KMS-11 (cell line): ENCODE results near the gene KIF3C.
"Not testable (repeated sequence)": the region's sequence is repeated elsewhere in the genome, so short reads cannot be mapped to it uniquely, and the experiment has no call there.

Experiments
- H2AFZ ChIP-seq: fragments of 200-600 bp; sonication (generic); 2 replicates; pipeline ENCODE4 v1.6.1; 2016; ENCODE audit warnings: antibody characterized with exemption, mixed run types, low read depth
- H3K27ac ChIP-seq: fragments of 200-600 bp; sonication (generic); 2 replicates; pipeline ENCODE4 v1.6.1; 2016; ENCODE audit warnings: mild to moderate bottlenecking, mixed run types
- H3K27me3 ChIP-seq: fragments of 200-600 bp; sonication (generic); 2 replicates; pipeline ENCODE4 v1.6.1; 2017; ENCODE audit warnings: mild to moderate bottlenecking, low read depth, mixed run types, moderate library complexity; ENCODE audit not compliant: insufficient read depth
- H3K36me3 ChIP-seq: fragments of 200-600 bp; sonication (generic); 2 replicates; pipeline ENCODE4 v1.6.1; 2017; ENCODE audit warnings: mild to moderate bottlenecking, mixed run types; ENCODE audit not compliant: insufficient read depth
- H3K4me1 ChIP-seq: fragments of 200-600 bp; sonication (generic); 2 replicates; pipeline ENCODE4 v1.6.1; 2016; ENCODE audit warnings: mild to moderate bottlenecking, low read depth, mixed run types; ENCODE audit not compliant: poor library complexity, severe bottlenecking
- H3K4me2 ChIP-seq: fragments of 200-600 bp; sonication (generic); 2 replicates; pipeline ENCODE4 v1.7.0; 2016; ENCODE audit warnings: mild to moderate bottlenecking, mixed run types
- H3K4me3 ChIP-seq: fragments of 200-600 bp; sonication (generic); IDR thresholded peaks from 2 replicates; pipeline ENCODE4 v1.6.1; 2017; ENCODE audit warnings: low read depth, low read length, mixed read lengths; ENCODE audit not compliant: insufficient read depth
- H3K79me2 ChIP-seq: fragments of 200-600 bp; sonication (generic); 2 replicates; pipeline ENCODE4 v1.6.1; 2016; ENCODE audit warnings: low read depth, mixed run types; ENCODE audit not compliant: insufficient read depth
- H3K9ac ChIP-seq: fragments of 200-600 bp; sonication (generic); 2 replicates; pipeline ENCODE4 v1.6.1; 2016; ENCODE audit warnings: mild to moderate bottlenecking, mixed run types
- H4K20me1 ChIP-seq: fragments of 200-600 bp; sonication (generic); 2 replicates; pipeline ENCODE4 v1.6.1; 2016; ENCODE audit warnings: mild to moderate bottlenecking, mixed run types; ENCODE audit not compliant: insufficient read depth
- CTCF ChIP-seq: fragments of 200-600 bp; sonication (generic); conservative IDR thresholded peaks from 2 replicates; pipeline ENCODE4 v1.6.1; 2017; ENCODE audit warnings: low read depth, mild to moderate bottlenecking, antibody characterized with exemption, low read length, moderate library complexity, mixed read lengths

The KIF3C gene

GRCh38 chr2:26001743-26002351 lies 19.6 kb upstream of the KIF3C start:
- no peak for TF ChIP-seq CTCF
- Histone ChIP-seq H3K79me2 (no peaks in the 10 kb centered on the region), H3K4me3 (no peak overlapping the region), H3K4me1 (no peaks in the 10 kb centered on the region), H2AFZ (no peak overlapping the region), H3K9ac (no peak overlapping the region), H3K27me3 (no peaks in the 10 kb centered on the region), H4K20me1 (no peaks in the 10 kb centered on the region), H3K27ac (no peak overlapping the region), H3K4me2 (no peak overlapping the region), H3K36me3 (no peaks in the 10 kb centered on the region)

GRCh38 chr2:26000561-26001082 lies 18.3 kb upstream of the KIF3C start:
- no peaks in the 10 kb centered on the region for H4K20me1 ChIP-seq
- no peak for TF ChIP-seq CTCF
- H2AFZ ChIP-seq, result no peak overlapping the region
- H3K4me3 ChIP-seq, result no peak overlapping the region
- no peaks in the 10 kb centered on the region for H3K27me3 ChIP-seq
- no peak overlapping the region for H3K9ac ChIP-seq
- no peaks in the 10 kb centered on the region for H3K36me3 ChIP-seq
- H3K4me1 ChIP-seq, result no peaks in the 10 kb centered on the region
- no peak overlapping the region for H3K4me2 ChIP-seq
- no peaks in the 10 kb centered on the region for H3K79me2 ChIP-seq
- H3K27ac ChIP-seq, result no peak overlapping the region

- not testable (repeated sequence) for H3K9ac ChIP-seq, H3K4me3 ChIP-seq, H3K27ac ChIP-seq, H3K27me3 ChIP-seq, H2AFZ ChIP-seq, H3K36me3 ChIP-seq, H3K79me2 ChIP-seq, H3K4me2 ChIP-seq, H4K20me1 ChIP-seq, H3K4me1 ChIP-seq
Measured at GRCh38 chr2:25999406-25999805, 17.1 kb upstream of the KIF3C start.

GRCh38 chr2:25998816-25999383 lies 16.6 kb upstream of the KIF3C start:
- not testable (repeated sequence) for H2AFZ ChIP-seq, H3K27ac ChIP-seq, H3K4me3 ChIP-seq, H3K36me3 ChIP-seq, H3K9ac ChIP-seq, H3K4me1 ChIP-seq, H3K27me3 ChIP-seq, H4K20me1 ChIP-seq, H3K4me2 ChIP-seq, H3K79me2 ChIP-seq

- Histone ChIP-seq H3K4me1 (peaks cover under 1% of the 10 kb centered on the region), H3K36me3 (no peaks in the 10 kb centered on the region), H3K4me3 (no peak overlapping the region), H3K27me3 (no peaks in the 10 kb centered on the region), H3K9ac (no peak overlapping the region), H3K79me2 (no peaks in the 10 kb centered on the region), H3K27ac (no peak overlapping the region), H4K20me1 (no peaks in the 10 kb centered on the region), H3K4me2 (no peak overlapping the region), H2AFZ (no peak overlapping the region)
- TF ChIP-seq CTCF, result no peak
Measured at GRCh38 chr2:25996844-25997243, 14.5 kb upstream of the KIF3C start.
